ENCODE measurements around the gene ST3GAL5. TPM values are rescaled to one million over a fixed set of nuclear protein-coding genes. Genes with fewer than 3 reads are reported as not detected.
A peak's percentile ranks its signal among the peaks of the same experiment; 100 is the strongest.

The ST3GAL5 gene
- total and polyA plus RNA-seq, 2 donors (not counting 1 experiment from before 2014, with no cell fraction given) = 42.6 to 94.3 TPM

DNA sequence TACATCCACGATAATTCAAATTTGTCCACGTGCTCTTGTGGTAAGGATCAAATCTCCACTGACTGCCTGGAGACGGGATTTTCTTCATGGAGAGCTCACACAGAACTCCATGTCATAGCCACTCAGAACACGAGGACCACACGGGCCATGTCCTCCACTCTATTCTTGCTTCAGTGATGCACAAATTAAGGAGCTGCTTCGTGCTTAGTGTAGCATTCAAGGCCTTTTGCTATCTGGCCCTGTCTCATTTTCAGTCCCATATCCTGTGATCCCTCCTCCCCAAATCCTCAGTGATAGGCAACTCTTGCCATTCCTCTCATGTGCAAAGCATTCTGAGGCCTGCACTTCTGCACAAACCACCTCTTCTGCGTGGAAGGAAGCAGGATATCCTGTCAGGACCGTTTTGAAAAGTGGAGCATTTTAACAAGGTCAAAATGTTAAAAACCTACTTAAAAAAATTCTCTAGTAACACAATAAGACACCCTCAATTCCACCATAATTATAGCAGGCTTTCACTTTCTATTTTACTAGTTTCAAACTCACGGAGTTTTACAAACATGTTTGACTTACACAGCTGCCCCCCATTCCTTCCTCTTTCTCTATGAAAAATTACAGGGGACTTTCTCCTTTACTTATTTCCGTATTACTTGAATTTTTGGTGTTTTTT lies 35.2 kb downstream of the ST3GAL5 start:
- Histone ChIP-seq H3K4me2 (replicated peaks; ENCODE audit: low read depth, low read length, poor library complexity, severe bottlenecking) (peak overlapping the region; percentile 73), H2AFZ (ENCODE audit: insufficient read depth, low read depth, low read length, poor library complexity, severe bottlenecking) (peak overlapping the region; percentile 75), H3K27ac (ENCODE audit: low read length in 2 of 2) (peak overlapping the region; percentile 95 to 100), H3K79me2 (ENCODE audit: control insufficient read depth, insufficient read depth, low read length) (peaks cover 40% of the 10 kb centered on the region), H3K4me1 (ENCODE audit: control insufficient read depth in 2 of 2, insufficient read depth in 2 of 2, low read length in 2 of 2) (peaks cover 49 to 53% of the 10 kb centered on the region in 2 donors), H3K9ac (ENCODE audit: low read length) (peak overlapping the region; percentile 57), H3K4me3 (ENCODE audit: control extremely low read depth in 1 of 5, extremely low read depth in 1 of 5, insufficient read depth in 1 of 5, low read depth in 2 of 5, low read length in 4 of 5) (peak overlapping the region; percentile 29 to 56 (median 38)), H3K27me3 (replicated peaks in 1 of 4; ENCODE audit: control extremely low read depth in 1 of 4, control insufficient read depth in 3 of 4, insufficient read depth in 4 of 4, low read length in 3 of 4) (no peaks in the 10 kb centered on the region), H3K36me3 (replicated peaks in 1 of 2; ENCODE audit: control extremely low read depth in 1 of 2, control insufficient read depth in 1 of 2, extremely low read depth in 1 of 2, insufficient read depth in 2 of 2, low read length in 1 of 2) (peaks cover 11 to 39% of the 10 kb centered on the region in 2 experiments), H4K20me1 (ENCODE audit: control insufficient read depth, insufficient read depth, low read length, poor library complexity, severe bottlenecking) (no peaks in the 10 kb centered on the region), H3K9me3 (ENCODE audit: control extremely low read depth in 1 of 3, control insufficient read depth in 2 of 3, insufficient read depth in 1 of 3, low read length in 2 of 3) (peaks cover 0 to 3% (median 3%) of the 10 kb centered on the region in 3 donors)
- CTCF ChIA-PET = interaction anchor here (0.6 to 6.6 kb wide), 9 partner anchors 11 to 226 kb away, joined by 3 to 68 read pairs (median 5); partner anchors contain the start of gene ST3GAL5
- TF ChIP-seq, protein P1, sequence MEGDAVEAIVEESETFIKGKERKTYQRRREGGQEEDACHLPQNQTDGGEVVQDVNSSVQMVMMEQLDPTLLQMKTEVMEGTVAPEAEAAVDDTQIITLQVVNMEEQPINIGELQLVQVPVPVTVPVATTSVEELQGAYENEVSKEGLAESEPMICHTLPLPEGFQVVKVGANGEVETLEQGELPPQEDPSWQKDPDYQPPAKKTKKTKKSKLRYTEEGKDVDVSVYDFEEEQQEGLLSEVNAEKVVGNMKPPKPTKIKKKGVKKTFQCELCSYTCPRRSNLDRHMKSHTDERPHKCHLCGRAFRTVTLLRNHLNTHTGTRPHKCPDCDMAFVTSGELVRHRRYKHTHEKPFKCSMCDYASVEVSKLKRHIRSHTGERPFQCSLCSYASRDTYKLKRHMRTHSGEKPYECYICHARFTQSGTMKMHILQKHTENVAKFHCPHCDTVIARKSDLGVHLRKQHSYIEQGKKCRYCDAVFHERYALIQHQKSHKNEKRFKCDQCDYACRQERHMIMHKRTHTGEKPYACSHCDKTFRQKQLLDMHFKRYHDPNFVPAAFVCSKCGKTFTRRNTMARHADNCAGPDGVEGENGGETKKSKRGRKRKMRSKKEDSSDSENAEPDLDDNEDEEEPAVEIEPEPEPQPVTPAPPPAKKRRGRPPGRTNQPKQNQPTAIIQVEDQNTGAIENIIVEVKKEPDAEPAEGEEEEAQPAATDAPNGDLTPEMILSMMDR (IDR thresholded peaks at IDR 0.05) = no peak
- TF ChIP-seq EZH2 (IDR thresholded peaks at IDR 0.05; ENCODE audit: borderline replicate concordance, insufficient read depth, low read depth, low read length, poor library complexity, severe bottlenecking) = no peak
- POLR2A ChIA-PET = interaction anchor here (0.8 to 4.2 kb wide), 6 partner anchors 10 to 588 kb away, joined by 5 to 25 read pairs (median 7); partner anchors contain the start of gene ST3GAL5
- Mint-ChIP-seq H3K4me1 (peaks cover 69% of the 10 kb centered on the region), H3K4me3 (peak overlapping the region; percentile 87), H3K9me3 (ENCODE audit: insufficient read depth) (no peaks in the 10 kb centered on the region), H3K27me3 (no peaks in the 10 kb centered on the region), H3K27ac (peak overlapping the region; percentile 99)
- ATAC-seq (ENCODE audit: low read depth) = peak; percentile 70
- intact Hi-C loops (cut with micrococcal nuclease) = loop anchor here (1.0 to 5.0 kb wide), 6 partner anchors 8 to 227 kb away; no protein-coding TSS in a partner anchor
- peak; percentile 85 for DNase-seq
- WGBS (ENCODE audit: insufficient coverage) = 30% methylated on average over 5 of the region's 10 CpGs

All from B cell (primary cell).